Activated naive CD4-positive, alpha-beta T cell treated with anti-CD3 and anti-CD28 coated beads for 36 hours (primary cell): ENCODE measurements around the gene ZMIZ1. TPM values are rescaled to one million over a fixed set of nuclear protein-coding genes. Genes with fewer than 3 reads are reported as not detected.

Experiments
- CTCF ChIA-PET: fragments of 350-600 bp; sonication (Branson Sonifier 250); formaldehyde crosslinking; loops from one replicate; lab custom pipeline; 2021; ENCODE audit warnings: antibody characterized with exemption; lab: Charles Lee
- DNase-seq: peaks from one replicate; pipeline ENCODE4 v3.0.0-alpha.2; 2020
- H3K27ac Mint-ChIP-seq: one replicate; pipeline ENCODE4 v1.8.0; 2021; ENCODE audit warnings: mild to moderate bottlenecking, mixed read lengths
- H3K27me3 Mint-ChIP-seq: one replicate; pipeline ENCODE4 v1.8.0; 2021; ENCODE audit warnings: low read depth, mixed read lengths
- H3K36me3 Mint-ChIP-seq: one replicate; pipeline ENCODE4 v1.8.0; 2021; ENCODE audit warnings: low read depth, mixed read lengths
- H3K4me1 Mint-ChIP-seq: one replicate; pipeline ENCODE4 v1.8.0; 2021; ENCODE audit warnings: low read depth, mixed read lengths
- H3K4me3 Mint-ChIP-seq: one replicate; pipeline ENCODE4 v1.8.0; 2021; ENCODE audit warnings: mild to moderate bottlenecking, moderate library complexity, mixed read lengths
- H3K9me3 Mint-ChIP-seq: one replicate; pipeline ENCODE4 v1.8.0; 2021; ENCODE audit warnings: mixed read lengths
- intact Hi-C: fragments of 100-400 bp; cut with micrococcal nuclease; formaldehyde crosslinking; loops from one replicate; pipeline ENCODE4 v1.15.1; 2023
- total RNA-seq, 2 experiments: library from RNA; stranded (reverse); gene quantifications; one replicate each; pipeline ENCODE4 v1.2.3, GENCODE V29; 2021

The ZMIZ1 gene
- total RNA-seq, 2 experiments from 2014 or later = 15.6 to 18.3 TPM

DNA sequence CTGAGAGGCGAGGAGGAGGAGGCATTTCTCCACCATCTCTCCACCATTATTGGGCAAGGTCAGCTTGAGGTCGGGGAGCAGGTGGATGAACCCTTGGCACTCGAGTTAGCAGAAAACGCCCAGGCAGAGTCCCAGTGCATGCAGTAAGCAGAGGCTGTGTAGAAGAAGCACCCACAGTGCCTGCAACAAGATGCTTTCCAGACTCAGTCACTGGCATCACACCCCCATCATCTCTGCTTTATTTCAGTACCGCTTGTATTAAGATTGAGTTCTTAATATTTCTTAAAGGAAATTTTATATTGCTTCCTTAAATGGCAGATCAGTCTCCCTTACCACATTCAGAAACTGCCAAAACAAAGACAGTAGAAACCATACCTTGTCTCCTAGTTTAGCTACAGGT is 156.2 kb downstream of the ZMIZ1 start:
- Mint-ChIP-seq H3K27me3 (no peaks in the 10 kb centered on the region), H3K27ac (no peak overlapping the region), H3K4me3 (no peak overlapping the region), H3K4me1 (no peaks in the 10 kb centered on the region), H3K36me3 (no peaks in the 10 kb centered on the region), H3K9me3 (no peaks in the 10 kb centered on the region)
- CTCF ChIA-PET = no interaction called here
- DNase-seq = no peak
- intact Hi-C loops = no loop called here

DNA sequence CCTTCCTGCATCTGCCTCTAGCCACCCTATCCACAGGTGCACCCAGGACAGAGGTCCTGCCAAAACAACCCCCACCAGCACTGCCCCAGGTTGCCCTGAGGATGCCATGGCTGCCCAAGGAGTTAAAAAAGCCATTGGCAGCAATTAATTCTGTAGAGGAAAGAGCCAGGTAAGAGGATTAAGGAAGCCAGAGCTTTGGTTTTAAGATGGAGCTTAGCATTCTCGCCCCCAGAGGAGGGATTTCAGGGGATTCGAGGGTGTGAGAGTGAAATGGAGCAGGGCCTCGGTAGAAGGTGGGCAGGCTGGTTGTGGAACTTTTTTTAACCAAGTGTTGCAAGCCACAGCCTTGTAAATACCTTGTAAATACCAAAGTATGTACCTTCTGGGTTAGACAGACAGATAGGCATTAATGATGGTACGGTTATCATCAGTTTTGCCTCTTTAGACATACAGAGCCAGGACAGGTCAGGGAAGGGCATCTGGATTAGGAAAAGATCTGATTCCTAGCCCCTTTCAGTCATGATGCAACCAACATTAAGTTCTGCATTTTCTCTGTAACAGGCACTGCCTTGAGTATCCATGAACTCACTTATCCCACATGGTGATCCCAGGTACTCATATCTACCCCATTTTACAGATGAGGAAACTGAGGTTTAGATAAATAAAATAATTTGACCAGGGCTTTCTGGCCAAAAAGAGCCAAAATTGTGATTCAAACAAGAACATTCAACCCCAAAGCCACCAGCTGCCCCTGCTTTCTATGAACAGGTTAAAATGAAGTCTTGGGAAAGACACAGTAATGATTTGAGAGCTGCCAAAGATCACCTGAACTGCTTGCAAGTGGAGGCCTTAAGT is 157.9 kb downstream of the ZMIZ1 start:
- Mint-ChIP-seq H3K36me3 (no peaks in the 10 kb centered on the region), H3K9me3 (no peaks in the 10 kb centered on the region), H3K4me3 (no peak overlapping the region), H3K27ac (no peak overlapping the region), H3K4me1 (no peaks in the 10 kb centered on the region), H3K27me3 (no peaks in the 10 kb centered on the region)
- CTCF ChIA-PET = interaction anchor here (0.6 kb wide), 1 partner anchor 276 kb away, joined by 5 read pairs; no protein-coding TSS in a partner anchor
- intact Hi-C loops = no loop called here
- DNase-seq = no peak

DNA sequence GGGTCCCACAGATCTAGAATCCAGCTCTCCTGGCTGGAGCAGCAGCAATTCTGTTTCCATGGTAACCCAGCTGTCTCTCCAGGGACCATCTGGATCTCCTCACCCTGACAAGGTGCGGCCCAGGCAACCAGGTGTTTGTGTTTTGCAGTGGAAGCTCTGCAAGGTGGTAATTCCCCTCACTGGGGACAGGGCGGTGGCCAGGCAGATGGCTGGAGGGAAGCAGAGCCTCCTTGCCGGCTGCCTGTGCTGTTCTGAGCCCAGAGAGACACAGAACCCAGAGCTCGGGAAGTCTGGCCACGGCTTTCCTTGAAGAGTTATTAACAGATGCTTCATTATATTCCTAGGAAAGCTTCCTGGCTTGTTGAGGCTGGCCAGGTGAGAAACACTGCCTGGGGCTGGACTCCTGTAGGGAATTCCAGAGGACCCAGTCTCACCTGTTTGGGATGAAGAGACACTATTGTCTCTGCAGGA is 160.3 kb downstream of the ZMIZ1 start:
- intact Hi-C loops = no loop called here
- H3K27me3 Mint-ChIP-seq = no peaks in the 10 kb centered on the region

DNA sequence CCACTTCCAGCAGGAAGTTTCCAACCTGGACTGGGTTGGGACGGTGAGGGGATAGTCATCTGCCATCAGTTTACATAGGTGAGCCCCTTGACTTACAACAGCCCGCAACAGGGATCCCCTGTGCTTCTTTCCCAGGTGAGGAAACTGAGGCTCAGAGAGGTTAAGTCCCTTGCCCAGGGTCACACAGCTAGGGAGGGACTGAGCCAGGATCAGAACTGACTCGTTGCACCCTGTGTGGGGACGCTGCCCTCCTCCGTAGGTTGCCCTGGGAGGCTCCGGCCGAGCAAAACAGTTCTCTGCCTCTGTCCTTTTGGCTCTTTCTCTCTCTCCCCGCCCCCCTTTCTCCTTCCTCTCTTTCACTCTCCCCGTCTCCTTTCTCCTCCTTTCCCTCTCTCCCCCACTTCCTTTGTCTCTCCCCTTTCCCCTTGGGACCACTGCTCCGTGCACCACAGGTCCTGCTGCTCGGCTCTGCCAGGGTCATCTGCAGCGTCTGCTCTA is 161.1 kb downstream of the ZMIZ1 start:
- Mint-ChIP-seq H3K4me1 (no peaks in the 10 kb centered on the region), H3K27ac (no peak overlapping the region)
- CTCF ChIA-PET = no interaction called here

More for the DNA sequence above, 160.3 kb downstream of the ZMIZ1 start:
- DNase-seq = no peak
- H3K4me3 Mint-ChIP-seq = no peak overlapping the region
- H3K36me3 Mint-ChIP-seq = no peaks in the 10 kb centered on the region
- H3K9me3 Mint-ChIP-seq = no peaks in the 10 kb centered on the region
- no peak overlapping the region for H3K27ac Mint-ChIP-seq
- no peaks in the 10 kb centered on the region for H3K4me1 Mint-ChIP-seq
- CTCF ChIA-PET = no interaction called here

DNA sequence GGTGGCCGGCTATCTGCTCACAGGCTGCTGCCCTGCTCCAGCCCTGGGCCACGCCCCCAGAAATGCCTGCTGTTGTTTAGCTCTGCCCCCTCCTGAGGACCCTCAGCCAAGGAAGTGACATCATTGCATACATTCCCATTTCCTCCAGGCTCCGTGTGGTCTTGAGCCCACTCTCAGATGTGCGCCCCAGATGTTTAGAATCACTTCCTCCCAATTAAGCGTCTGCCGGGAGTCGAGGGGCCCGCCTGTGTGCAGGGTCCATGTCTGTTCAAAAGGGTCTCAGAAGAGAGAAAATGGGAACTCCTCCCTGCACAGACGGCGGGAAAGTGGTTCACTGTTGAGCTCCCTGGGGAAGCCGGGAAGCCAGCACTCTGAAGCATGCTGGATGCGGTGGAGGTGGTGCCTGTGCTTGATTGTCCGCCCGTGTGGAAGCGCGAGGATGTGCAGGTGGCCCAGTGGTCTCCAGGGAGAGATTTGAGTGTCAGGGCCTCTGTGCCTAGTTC is 161.6 kb downstream of the ZMIZ1 start:
- no peak for DNase-seq
- no peak overlapping the region for H3K4me3 Mint-ChIP-seq
- H3K9me3 Mint-ChIP-seq = no peaks in the 10 kb centered on the region
- H3K27me3 Mint-ChIP-seq = no peaks in the 10 kb centered on the region
- H3K36me3 Mint-ChIP-seq = no peaks in the 10 kb centered on the region
- no peaks in the 10 kb centered on the region for H3K4me1 Mint-ChIP-seq
- CTCF ChIA-PET = interaction anchor here (1.7 kb wide), 1 partner anchor 11 kb away, joined by 3 read pairs; no protein-coding TSS in a partner anchor
- H3K27ac Mint-ChIP-seq = no peak overlapping the region
- intact Hi-C loops = no loop called here

More for the DNA sequence above, 161.1 kb downstream of the ZMIZ1 start:
- no peak for DNase-seq
- Mint-ChIP-seq H3K27me3 (no peaks in the 10 kb centered on the region), H3K4me3 (no peak overlapping the region), H3K36me3 (no peaks in the 10 kb centered on the region), H3K9me3 (no peaks in the 10 kb centered on the region)
- intact Hi-C loops = no loop called here

DNA sequence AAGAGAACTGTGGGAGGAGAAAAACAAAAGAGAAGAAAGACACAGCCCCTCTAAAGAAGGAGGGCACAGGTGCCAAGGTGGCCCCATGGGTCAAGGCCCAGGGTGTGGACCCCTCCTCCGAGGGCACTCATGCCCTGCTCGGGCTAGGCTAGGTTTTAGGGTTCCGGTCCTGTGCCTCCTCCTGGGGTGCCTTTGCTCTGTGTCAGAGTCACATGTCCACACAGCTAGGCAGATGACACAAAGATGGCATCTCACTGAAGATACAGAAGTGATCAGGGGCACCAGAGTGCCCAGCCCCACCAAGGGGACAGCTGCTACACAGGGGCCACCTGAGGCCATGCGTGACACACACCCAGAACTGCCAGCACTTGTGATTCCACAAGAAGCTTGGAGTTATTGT is 162.1 kb downstream of the ZMIZ1 start:
- Mint-ChIP-seq H3K4me3 (no peak overlapping the region), H3K27me3 (no peaks in the 10 kb centered on the region), H3K9me3 (no peaks in the 10 kb centered on the region), H3K36me3 (no peaks in the 10 kb centered on the region), H3K27ac (no peak overlapping the region), H3K4me1 (no peaks in the 10 kb centered on the region)
- intact Hi-C loops = no loop called here
- DNase-seq = no peak
- CTCF ChIA-PET = interaction anchor here (1.7 kb wide), 1 partner anchor 11 kb away, joined by 3 read pairs; no protein-coding TSS in a partner anchor

DNA sequence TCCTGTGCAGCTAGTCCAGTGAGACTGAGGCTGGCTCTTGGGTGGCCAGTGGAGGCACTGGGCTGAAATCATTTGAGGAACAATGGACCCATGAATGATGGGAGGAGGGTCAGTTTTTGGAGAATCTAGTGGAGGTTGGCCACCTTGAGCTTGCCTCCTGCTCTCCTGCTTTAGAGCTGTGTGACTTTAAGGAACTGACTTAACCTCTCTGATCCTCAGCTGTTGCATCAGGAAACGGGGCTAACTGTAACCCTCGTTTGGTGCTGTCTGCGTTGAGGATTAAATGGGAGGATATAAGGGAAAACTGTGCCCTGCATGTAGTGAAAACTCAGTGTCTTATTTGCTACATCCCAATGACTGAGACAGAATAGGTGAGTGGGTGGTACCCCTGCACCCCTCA is 163.1 kb downstream of the ZMIZ1 start:
- Mint-ChIP-seq H3K27me3 (no peaks in the 10 kb centered on the region), H3K4me1 (no peaks in the 10 kb centered on the region), H3K9me3 (no peaks in the 10 kb centered on the region), H3K27ac (no peak overlapping the region), H3K4me3 (no peak overlapping the region), H3K36me3 (no peaks in the 10 kb centered on the region)
- intact Hi-C loops = no loop called here
- CTCF ChIA-PET = interaction anchor here (1.7 kb wide), 1 partner anchor 10 kb away, joined by 3 read pairs; no protein-coding TSS in a partner anchor
- DNase-seq = no peak

DNA sequence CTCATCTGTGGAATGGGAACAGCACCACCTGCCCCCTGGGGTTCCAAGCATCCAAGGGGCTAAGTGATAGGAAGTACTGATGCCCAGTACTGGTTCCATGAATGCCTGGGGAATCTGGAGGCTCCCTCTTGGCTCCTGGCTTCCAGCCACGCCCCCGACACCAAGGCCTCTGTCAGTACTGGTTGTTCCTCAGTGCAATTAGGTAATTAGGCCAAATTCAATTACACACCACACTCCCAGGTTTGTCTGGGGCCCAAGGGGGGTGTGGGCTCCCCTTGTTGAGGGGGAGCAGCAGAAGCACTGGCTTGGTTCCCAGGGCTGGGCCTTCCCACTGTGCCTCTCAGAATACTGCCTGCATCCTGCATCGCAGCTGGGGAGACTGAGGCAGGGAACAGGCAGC is 164.1 kb downstream of the ZMIZ1 start:
- DNase-seq = no peak
- Mint-ChIP-seq H3K27ac (no peak overlapping the region), H3K36me3 (no peaks in the 10 kb centered on the region), H3K4me3 (no peak overlapping the region), H3K9me3 (no peaks in the 10 kb centered on the region), H3K4me1 (no peaks in the 10 kb centered on the region), H3K27me3 (no peaks in the 10 kb centered on the region)
- intact Hi-C loops = no loop called here
- CTCF ChIA-PET = no interaction called here

DNA sequence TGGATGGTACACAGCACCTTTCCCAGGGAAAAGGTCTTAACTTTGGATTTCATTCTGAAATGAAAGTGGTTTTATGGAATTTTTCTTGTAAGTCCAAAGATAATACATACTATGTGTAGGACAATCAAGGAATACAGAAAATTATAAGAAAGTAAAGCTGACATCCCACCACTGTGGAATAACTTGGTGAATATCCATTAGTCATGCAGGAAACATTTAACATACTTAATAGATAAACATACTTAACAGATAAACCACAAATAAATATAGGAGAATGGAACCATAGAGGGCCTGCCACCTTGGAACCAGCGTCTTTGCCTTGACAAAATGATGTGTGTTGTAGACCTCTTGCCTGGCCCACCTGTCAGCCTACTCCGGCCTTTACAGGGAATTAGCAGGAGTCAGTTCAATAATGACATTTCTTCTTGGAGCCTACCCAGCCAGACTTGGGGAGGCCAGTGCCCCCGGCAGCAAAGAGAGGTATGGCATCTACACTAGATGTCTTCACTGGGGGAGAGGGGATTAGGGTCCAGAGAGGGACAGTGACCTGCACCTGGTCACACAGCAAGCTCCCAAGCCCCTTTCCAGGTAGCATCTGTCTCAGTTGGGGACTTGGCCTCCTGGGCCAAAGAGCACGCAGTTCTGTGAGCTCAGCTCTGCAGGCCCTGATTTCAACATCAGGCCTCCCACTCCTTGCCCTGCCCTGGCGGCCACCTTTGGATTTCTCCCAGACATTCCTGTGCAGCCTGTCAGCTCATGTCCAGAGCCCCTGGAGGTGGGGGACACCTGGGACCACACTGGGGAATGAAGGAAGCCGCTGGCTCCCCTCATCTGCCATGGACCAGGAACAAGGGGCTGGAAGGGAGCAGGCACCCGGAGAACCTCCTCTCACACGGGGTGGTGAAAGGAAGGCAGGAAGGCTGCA is 165.9 kb downstream of the ZMIZ1 start:
- H3K9me3 Mint-ChIP-seq = no peaks in the 10 kb centered on the region
- no peaks in the 10 kb centered on the region for H3K4me1 Mint-ChIP-seq
- no peak overlapping the region for H3K4me3 Mint-ChIP-seq
- no peak overlapping the region for H3K27ac Mint-ChIP-seq
- no peak for DNase-seq
- intact Hi-C loops = no loop called here
- no peaks in the 10 kb centered on the region for H3K36me3 Mint-ChIP-seq
- CTCF ChIA-PET = interaction anchor here (0.9 kb wide), 1 partner anchor 15 kb away, joined by 5 read pairs; no protein-coding TSS in a partner anchor
- no peaks in the 10 kb centered on the region for H3K27me3 Mint-ChIP-seq

DNA sequence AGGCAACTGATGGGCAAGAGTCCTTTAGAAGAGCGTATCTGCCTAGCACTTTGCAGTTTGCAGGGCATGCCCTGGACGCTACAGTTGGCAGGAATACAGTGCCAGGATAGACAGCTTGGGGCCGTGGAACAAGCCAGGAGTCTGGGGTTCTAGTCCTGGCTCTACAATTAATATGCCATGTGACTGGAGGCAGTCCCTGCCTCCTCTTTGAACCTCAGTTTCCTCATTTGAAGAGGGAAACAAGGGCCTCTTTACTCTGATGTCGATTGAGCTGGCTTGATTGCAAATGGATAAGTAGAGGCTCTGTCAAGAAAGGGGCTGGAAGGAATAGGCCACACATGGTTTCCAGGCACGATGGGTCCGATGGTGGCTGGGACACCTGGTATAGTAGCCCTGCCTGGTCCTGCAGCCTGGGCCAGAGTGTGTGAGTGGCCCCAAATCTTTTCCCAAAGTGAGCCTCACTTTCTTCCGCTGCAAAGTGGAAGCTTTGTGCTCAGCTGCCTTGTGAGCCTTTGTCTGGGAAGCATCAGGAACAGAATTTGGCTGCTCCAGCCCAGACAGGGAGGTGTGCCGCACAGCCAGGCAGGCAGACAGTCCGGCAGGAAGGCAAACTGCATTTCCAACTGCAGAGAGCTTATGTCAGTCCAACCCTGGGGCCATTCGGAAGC is 167.1 kb downstream of the ZMIZ1 start:
- CTCF ChIA-PET = interaction anchor here (0.7 to 0.8 kb wide), 2 partner anchors 10 to 45 kb away, joined by 3 to 4 read pairs; no protein-coding TSS in a partner anchor
- DNase-seq = no peak
- no peaks in the 10 kb centered on the region for H3K36me3 Mint-ChIP-seq
- no peaks in the 10 kb centered on the region for H3K27me3 Mint-ChIP-seq
- intact Hi-C loops = no loop called here
- peaks cover under 1% of the 10 kb centered on the region for H3K4me1 Mint-ChIP-seq
- no peaks in the 10 kb centered on the region for H3K9me3 Mint-ChIP-seq
- H3K4me3 Mint-ChIP-seq = no peak overlapping the region
- no peak overlapping the region for H3K27ac Mint-ChIP-seq

DNA sequence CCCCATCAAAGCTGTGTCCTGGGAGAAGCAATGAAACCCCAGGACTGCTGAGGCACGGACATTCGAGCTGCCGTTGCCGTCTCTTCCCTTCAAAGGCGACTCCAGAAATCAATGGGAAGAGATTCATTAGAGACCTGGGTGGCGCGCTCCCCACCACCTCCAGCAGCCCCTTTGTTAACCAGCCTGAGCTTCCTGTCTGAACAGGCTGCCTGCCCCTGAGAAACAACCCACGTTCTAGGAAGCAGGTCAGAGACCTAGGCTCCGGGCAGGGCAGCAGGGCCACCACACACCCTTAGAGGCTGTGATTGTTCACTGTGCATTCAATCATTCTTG is 167.6 kb downstream of the ZMIZ1 start:
- no peak overlapping the region for H3K4me3 Mint-ChIP-seq
- no peak for DNase-seq
- intact Hi-C loops = no loop called here
- peaks cover 6% of the 10 kb centered on the region for H3K4me1 Mint-ChIP-seq
- no peaks in the 10 kb centered on the region for H3K9me3 Mint-ChIP-seq
- CTCF ChIA-PET = interaction anchor here (0.7 to 0.8 kb wide), 2 partner anchors 10 to 44 kb away, joined by 3 to 4 read pairs; no protein-coding TSS in a partner anchor
- H3K27me3 Mint-ChIP-seq = no peaks in the 10 kb centered on the region
- H3K36me3 Mint-ChIP-seq = no peaks in the 10 kb centered on the region
- H3K27ac Mint-ChIP-seq = no peak overlapping the region
